ENCODE data around the gene TCP11L2. TPM values are rescaled to one million over a fixed set of nuclear protein-coding genes. Genes with fewer than 3 reads are reported as not detected.

The TCP11L2 gene
- polyA plus RNA-seq, 1 experiment, result 16.8 TPM

DNA sequence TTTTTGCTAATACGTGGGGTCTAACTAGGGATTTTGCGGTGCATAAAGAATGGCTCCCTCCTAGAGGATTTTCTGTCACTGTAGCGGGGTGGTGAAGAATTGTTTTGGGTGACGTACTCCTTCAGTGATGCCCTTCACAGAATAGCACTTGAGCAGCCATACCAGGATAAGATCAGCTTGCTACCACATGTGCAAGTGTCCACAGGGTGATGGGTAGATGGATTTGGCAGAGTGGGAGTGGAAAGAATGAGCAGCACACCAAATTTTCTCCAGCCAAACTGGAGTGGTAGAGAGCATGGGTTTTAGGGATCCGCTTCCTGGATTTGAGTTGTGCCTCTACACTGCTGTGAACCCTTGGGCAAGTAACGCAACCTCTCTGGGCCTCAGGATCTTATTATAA is 2.3 kb downstream of the TCP11L2 start:
- no peak overlapping the region for H3K4me3 ChIP-seq (ENCODE audit: low read depth, low read length)
- ChIA-PET CTCF (interaction anchor here (1.3 to 1.4 kb wide), 2 partner anchors 27 to 78 kb away, joined by 3 to 4 read pairs; no protein-coding TSS in a partner anchor), POLR2A (no interaction called here)
- H3K36me3 ChIP-seq (ENCODE audit: control insufficient read depth, insufficient read depth, low read length), result no peaks in the 10 kb centered on the region
- H3K27me3 ChIP-seq (ENCODE audit: control insufficient read depth, insufficient read depth, low read length), result no peaks in the 10 kb centered on the region
- no peak for DNase-seq (ENCODE audit: low read depth)
- TF ChIP-seq, protein P1, sequence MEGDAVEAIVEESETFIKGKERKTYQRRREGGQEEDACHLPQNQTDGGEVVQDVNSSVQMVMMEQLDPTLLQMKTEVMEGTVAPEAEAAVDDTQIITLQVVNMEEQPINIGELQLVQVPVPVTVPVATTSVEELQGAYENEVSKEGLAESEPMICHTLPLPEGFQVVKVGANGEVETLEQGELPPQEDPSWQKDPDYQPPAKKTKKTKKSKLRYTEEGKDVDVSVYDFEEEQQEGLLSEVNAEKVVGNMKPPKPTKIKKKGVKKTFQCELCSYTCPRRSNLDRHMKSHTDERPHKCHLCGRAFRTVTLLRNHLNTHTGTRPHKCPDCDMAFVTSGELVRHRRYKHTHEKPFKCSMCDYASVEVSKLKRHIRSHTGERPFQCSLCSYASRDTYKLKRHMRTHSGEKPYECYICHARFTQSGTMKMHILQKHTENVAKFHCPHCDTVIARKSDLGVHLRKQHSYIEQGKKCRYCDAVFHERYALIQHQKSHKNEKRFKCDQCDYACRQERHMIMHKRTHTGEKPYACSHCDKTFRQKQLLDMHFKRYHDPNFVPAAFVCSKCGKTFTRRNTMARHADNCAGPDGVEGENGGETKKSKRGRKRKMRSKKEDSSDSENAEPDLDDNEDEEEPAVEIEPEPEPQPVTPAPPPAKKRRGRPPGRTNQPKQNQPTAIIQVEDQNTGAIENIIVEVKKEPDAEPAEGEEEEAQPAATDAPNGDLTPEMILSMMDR (IDR thresholded peaks at IDR 0.05; ENCODE audit: insufficient read depth, low read depth, low read length), result no peak

GRCh38 chr12:106305376-106305775 is 2.8 kb downstream of the TCP11L2 start:
- POLR2A ChIA-PET, result no interaction called here

DNA sequence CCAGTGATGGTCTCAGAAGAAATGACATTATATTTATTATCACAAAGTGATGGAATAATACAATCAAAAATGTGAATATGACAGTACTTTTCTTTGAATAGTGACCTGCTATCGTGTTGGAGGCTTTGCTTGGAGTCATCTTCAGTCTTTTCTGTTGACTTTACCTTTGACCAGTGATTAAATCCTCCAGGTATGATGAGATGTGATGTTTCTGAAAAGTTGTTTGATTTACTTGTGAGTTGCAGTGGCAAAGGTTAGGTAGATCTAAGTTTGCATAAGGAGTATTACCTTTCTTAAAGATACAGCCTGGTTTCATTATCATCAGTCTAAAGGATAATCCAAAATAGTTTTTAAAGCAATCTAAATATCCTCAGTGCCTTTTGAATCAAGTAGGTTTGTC is 4.6 kb downstream of the TCP11L2 start:
- no peak for DNase-seq (ENCODE audit: low read depth)
- no peak overlapping the region for H3K4me3 ChIP-seq (ENCODE audit: low read depth, low read length)
- no peaks in the 10 kb centered on the region for H3K27me3 ChIP-seq (ENCODE audit: control insufficient read depth, insufficient read depth, low read length)
- ChIA-PET POLR2A (interaction anchor here (0.7 kb wide), 1 partner anchor 51 kb away, joined by 5 read pairs; no protein-coding TSS in a partner anchor), CTCF (no interaction called here)
- H3K36me3 ChIP-seq (ENCODE audit: control insufficient read depth, insufficient read depth, low read length), result no peaks in the 10 kb centered on the region
- TF ChIP-seq, protein P1 (IDR thresholded peaks at IDR 0.05; ENCODE audit: insufficient read depth, low read depth, low read length), result no peak

More at GRCh38 chr12:106305376-106305775, 2.8 kb downstream of the TCP11L2 start:
- DNase-seq (ENCODE audit: low read depth), result no peak
- TF ChIP-seq, protein P1 (IDR thresholded peaks at IDR 0.05; ENCODE audit: insufficient read depth, low read depth, low read length), result no peak
- H3K36me3 ChIP-seq (ENCODE audit: control insufficient read depth, insufficient read depth, low read length), result no peaks in the 10 kb centered on the region
- no peak overlapping the region for H3K4me3 ChIP-seq (ENCODE audit: low read depth, low read length)
- CTCF ChIA-PET, result interaction anchor here (1.3 kb wide), 1 partner anchor 78 kb away, joined by 3 read pairs; no protein-coding TSS in a partner anchor
- H3K27me3 ChIP-seq (ENCODE audit: control insufficient read depth, insufficient read depth, low read length), result no peaks in the 10 kb centered on the region

DNA sequence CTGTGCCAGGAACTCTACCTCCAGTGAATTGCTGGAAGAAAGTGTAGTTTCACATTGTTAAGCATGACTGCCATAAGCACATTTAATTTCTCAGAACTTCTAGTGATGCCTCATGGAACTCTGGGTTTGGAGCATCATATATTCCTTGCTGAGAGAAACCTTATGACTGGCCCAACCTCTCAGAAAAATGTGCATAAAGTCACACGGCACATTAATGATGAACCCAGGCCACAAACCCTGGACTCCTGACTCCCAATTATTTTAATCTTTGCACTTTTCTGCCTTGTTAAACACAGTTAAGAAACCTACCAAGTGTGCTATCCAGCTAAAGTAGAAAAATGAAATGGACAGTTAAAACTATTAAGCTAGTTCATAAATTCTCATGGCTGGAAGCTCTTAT is 5.6 kb downstream of the TCP11L2 start:
- TF ChIP-seq, protein P1 (IDR thresholded peaks at IDR 0.05; ENCODE audit: insufficient read depth, low read depth, low read length), result no peak
- H3K27me3 ChIP-seq (ENCODE audit: control insufficient read depth, insufficient read depth, low read length), result no peaks in the 10 kb centered on the region
- no peak for DNase-seq (ENCODE audit: low read depth)
- H3K36me3 ChIP-seq (ENCODE audit: control insufficient read depth, insufficient read depth, low read length), result 0 out of 2 replicates have a peak, but pooled peaks cover 1% of the 10 kb centered on the region
- no peak overlapping the region for H3K4me3 ChIP-seq (ENCODE audit: low read depth, low read length)
- CTCF ChIA-PET, result interaction anchor here (0.7 kb wide), 1 partner anchor 26 kb away, joined by 3 read pairs; no protein-coding TSS in a partner anchor
- POLR2A ChIA-PET, result no interaction called here

DNA sequence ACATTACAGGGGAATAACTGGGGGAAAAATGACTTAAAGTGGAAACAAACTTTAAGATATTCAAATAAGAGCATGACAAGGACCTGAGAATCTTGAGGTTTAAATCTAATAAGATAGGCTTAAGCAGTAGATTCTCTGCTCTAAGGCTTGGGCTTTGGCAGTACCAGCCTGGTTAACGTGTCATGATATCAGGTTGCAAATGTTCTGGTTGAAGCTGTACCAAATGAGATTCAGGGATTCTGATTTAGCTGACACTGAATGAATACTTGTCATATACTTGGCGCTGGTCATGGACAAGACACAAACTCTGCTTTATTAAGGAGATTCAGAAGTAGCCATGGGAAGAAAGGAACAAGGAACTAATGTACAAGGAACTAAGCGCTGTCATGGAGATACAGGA is 6.1 kb downstream of the TCP11L2 start:
- 0 out of 2 replicates have a peak, but pooled peaks cover 1% of the 10 kb centered on the region for H3K36me3 ChIP-seq (ENCODE audit: control insufficient read depth, insufficient read depth, low read length)
- DNase-seq (ENCODE audit: low read depth), result no peak
- ChIA-PET POLR2A (no interaction called here), CTCF (no interaction called here)
- TF ChIP-seq, protein P1 (IDR thresholded peaks at IDR 0.05; ENCODE audit: insufficient read depth, low read depth, low read length), result no peak
- no peak overlapping the region for H3K4me3 ChIP-seq (ENCODE audit: low read depth, low read length)
- no peaks in the 10 kb centered on the region for H3K27me3 ChIP-seq (ENCODE audit: control insufficient read depth, insufficient read depth, low read length)
